GM21619 (cell line): ENCODE results near the gene TFAP2E.

Experiments used
- ATAC-seq: cut with Tn5 transposase; IDR thresholded peaks from one replicate; pipeline ENCODE4 v1.9.1; 2021; ENCODE audit not compliant: unreplicated experiment

TFAP2E gene

DNA sequence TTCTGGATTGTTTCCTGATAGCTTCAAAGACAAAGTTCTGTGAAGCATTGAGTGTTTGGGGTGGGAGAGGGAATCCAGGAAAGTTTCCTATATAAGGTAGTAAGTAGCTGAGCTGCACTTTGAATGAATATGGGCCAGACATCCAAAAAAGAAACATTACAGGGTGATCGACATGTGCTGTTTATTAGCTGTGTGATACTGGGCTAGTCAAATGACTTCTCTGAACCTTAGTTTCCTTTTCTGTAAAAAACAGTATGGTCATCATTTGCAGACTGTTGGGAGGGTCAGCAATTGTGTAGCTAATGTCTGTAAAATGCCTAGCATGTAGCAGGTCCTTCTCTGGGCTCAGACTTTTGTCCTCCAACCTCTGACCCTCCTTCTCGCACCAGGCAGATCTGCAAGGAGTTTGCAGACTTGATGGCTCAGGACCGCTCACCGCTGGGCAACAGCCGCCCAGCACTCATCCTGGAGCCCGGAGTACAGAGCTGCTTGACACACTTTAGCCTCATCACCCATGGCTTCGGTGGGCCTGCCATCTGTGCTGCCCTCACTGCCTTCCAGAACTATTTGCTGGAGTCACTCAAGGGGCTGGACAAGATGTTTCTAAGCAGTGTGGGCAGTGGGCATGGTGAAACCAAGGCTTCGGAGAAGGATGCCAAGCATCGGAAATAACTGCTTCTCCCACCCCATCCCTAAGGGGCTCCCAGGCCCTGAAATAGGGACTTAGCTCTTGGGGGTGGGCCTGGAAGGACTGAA, 21.1 kb downstream of the TFAP2E start:
- ATAC-seq, result no peak

DNA sequence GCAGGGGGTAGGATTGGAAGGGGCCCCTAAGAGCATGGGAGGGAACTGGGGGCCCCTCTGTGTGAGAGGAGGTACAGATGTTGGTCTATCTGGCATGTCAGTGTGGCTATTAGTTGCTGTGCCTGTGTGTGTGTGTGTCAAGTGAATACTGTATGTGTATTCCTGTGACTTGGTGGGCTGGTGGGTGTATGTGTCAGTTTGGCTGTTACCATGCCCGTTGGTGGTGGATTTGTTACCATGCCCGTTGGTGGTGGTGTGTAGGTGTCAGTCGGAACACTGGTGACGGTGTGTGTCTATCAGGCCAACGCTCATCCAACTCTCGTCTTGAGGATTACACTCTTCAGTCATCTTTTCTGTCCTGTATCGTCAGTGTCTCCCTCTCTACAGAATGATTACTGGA, 22.6 kb downstream of the TFAP2E start:
- no peak for ATAC-seq

DNA sequence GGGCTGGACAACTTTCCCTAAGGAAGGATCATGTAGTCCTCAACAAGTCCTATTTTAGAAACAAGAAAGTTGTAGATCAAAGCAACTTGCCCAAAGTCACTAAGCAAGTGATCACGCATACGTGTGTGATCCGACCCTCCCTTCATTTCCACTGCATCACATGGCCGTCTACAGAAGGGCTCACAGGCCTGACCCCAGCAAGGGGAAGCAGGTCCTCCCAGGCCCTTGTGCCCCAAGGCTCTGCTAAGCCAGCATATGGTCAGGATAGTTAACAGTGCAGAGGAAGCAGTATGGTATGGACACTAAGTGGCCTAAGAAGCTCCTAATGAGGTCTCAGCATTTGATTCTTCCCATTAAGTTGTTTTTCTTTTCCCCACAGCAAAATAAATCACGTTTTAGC, 24.8 kb downstream of the TFAP2E start:
- no peak for ATAC-seq

DNA sequence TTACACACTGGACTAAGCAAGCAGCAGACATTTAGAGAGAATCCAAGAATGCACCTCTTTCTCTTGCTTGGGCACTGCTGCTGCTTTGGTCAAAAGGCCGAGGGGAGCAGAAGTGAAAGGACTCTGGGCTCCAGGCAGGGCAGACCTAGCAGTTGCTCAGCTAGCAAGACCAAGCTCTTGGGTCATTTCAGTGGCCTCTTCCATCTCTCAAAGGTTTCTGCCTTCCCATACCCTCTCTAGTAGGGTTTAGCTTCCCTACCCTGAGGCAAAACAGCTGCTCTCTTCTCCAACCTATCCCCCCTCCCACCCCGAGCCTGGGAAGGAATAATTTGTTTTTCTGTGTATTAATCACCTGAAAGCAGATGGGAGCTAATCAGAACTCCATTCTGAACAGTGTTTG, 25.8 kb downstream of the TFAP2E start:
- no peak for ATAC-seq

DNA sequence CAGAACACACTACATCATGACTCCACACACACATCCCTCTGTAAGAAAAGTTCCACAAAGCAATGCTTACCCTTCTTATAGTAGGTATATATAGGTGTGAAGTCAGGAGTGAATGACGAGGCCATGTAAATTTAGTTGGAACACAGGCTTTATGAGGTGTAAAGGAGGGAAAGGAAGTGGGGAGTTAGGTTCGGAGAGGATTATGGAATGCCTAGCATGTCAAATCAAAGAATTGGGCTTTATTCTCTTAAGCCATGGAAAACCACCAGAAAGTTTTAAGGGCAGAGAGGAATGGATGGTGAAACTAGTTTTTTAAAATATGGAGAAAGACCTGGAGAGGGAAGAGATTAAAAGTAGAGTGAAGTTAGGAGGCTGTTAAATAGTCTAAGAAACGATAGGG, 26.3 kb downstream of the TFAP2E start:
- no peak for ATAC-seq

DNA sequence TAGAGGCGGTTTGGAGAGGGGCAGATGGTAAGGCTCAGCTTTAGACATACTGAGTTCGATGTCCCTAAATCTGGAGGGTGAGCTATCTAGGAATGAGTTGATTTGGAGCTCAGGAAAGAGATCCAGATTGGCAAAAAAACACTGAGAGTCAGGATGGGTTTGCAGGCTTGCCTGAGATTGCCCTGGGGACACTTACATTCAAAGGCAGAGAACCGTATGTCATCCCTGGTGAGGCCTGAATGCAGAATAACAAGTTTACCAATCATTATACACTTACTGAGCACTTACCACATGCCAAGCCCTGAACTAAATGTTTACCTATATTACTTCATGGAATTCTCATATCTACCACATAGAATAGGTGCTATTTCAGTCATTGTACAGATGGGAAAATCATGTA, 27.5 kb downstream of the TFAP2E start:
- no peak for ATAC-seq

DNA sequence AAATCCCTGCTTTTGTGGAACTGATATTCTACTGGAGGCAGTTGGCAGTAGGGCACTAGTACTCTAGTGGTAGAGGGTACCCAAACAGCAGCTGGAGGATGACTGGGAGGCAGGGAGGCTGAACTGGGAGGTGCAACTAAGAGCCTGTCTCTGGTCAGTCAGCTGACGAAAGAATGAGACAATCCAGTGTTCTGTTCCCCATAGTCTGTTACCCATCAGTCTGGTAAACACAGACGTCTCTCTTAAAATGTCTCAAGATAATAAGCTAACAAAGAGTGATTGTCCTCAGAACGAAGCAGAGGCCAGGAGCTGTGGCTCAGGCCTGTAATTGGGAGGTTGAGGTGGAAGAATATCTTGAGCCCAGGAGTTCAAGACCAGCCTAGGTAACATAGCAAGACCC, 30.4 kb downstream of the TFAP2E start:
- no peak for ATAC-seq

DNA sequence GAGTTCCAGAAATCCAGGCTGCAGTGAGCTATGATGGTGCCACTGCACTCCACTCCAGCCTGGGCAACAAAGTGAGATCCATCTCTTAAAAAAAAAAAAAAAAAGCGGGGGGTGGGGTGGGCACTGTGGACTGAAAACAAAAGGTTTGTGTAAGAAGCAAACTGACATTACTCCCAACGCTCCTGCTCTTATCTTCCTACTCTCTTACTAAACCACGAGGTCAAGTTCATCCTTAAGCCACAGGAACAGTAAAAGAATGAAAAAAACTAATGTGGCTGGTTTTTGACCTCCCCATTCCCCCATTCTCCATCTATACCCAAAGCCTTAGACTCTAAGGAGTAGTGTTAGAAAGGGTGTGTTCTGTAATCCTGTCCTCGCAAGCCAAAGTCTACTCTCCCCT, 30.8 kb downstream of the TFAP2E start:
- no peak for ATAC-seq

DNA sequence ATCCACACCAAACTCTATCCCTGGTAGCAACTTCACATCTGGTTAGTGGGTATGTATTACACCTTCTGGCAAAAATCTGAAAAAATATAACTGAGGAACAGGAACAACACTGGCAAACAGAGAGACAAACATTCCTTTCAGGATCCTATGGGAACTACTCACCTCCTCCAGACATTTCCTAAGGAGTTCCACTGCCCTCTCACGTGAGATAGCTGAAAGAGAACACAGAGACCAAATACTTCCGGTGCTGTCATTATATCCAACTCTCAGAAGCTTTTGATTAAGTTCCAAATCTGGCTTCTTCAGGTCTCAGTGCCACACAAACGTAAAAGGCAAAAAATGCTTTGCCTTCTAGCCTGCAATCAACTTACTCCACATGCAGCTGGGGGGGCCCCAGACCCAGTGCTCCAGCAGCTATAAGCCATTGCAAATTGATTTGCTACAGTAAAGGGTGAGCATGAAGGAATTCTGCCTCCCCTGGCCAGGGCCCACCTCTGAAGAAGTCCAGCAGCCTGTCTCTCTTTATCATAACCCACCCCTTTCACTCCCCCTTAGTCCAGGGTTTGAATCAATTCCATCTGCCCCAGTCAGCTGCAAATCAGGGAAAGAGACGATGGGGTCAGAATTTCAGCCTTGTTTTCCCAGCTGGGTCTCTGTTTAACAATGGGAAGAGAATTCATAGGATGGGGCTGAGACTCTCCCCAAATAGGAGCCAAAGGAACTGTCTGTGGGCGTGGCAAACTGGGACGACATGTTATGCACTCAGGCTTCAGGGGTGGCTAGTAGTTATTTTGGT, 32.2 kb downstream of the TFAP2E start:
- ATAC-seq, result no peak

DNA sequence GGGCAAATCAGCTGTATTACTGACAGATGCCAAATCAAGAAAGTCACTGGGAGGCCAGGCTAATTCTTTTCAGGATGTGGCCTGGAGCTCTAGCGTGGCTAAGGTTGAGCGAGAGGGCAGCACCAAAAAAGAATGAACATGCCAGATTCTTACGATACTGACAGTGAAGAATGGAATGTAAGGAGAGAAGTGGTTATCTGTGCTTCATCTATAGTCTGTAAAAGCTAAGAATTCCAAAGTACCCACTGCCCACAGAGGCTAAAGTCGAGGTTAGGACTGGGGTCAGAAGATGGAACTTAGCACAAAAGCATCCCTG, 32.7 kb downstream of the TFAP2E start:
- no peak for ATAC-seq

DNA sequence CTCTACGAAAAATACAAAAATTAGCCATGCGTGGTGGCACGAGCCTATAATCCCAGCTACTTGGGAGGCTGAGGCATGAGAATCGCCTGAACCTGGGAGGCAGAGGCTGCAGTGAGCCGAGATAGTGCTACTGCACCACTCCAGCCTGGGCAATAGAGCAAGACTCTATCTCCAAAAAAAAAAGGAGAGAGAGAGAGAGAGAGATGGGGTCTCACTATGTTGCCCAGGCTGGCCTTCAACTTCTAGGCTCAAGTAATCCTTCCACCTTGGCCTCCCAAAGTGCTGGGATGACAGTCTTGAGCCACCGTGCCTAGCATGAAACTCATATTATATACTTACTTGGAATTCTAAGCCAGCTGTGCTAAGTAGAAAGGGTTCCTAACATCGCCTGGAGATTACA, 38.5 kb downstream of the TFAP2E start:
- no peak for ATAC-seq

DNA sequence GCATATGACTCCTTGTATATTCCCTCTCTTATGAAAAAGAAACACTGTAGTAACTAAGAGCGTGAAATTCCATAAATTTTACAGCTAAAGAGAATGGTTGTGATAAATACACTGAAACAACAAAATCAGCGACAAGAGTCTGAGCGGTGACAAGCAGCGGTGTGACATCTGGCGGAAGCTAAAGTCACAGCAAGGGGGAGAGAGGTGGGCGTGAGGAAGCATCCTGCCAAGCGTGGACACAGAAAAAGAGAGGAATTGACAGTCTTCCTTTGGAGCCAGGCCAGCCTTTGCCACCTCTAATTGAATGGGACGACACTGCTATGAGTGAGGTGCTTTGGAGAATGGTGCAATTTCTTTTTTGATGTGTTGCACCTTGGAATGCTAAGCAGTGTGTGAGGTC, 42.3 kb downstream of the TFAP2E start:
- no peak for ATAC-seq

DNA sequence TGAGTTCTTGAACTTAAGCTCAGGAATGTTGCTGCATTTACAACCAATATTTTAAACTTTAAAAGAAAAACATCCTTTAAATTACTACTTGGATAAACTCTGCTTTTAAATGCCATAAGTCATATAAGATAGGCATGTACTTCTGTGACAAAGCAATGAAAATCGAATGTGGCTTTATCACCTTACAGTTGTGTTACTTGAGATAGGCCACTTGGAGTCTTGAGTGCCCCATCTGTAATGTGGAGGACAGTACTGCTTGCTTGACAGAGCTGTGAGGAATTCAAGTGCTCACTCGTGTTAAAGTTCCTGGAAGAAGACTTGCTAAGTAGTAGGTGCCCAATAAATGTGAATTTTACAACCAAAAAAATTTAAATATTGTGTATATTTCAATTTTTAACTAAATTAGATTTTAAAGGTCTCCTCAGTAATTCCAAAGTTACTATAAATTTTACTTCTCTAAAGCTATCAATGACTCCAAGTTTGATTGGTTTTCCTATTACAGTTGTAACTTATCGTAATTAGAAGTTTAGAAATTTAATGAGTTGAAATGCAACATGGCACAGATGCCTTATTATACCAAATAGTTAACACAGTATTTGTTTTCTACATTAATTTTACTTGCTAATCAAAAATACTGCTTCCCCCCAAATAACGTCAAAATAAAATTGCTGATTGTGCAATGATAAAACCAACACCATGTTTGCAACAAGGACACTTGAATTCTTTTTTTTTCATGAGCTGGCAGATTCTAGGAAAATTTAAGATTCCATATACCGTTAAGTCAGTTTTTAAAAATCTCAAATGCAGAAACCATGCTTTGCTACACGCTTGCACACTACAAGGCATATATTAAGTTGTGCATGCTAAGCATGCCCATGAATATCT, 46.4 kb downstream of the TFAP2E start:
- no peak for ATAC-seq

DNA sequence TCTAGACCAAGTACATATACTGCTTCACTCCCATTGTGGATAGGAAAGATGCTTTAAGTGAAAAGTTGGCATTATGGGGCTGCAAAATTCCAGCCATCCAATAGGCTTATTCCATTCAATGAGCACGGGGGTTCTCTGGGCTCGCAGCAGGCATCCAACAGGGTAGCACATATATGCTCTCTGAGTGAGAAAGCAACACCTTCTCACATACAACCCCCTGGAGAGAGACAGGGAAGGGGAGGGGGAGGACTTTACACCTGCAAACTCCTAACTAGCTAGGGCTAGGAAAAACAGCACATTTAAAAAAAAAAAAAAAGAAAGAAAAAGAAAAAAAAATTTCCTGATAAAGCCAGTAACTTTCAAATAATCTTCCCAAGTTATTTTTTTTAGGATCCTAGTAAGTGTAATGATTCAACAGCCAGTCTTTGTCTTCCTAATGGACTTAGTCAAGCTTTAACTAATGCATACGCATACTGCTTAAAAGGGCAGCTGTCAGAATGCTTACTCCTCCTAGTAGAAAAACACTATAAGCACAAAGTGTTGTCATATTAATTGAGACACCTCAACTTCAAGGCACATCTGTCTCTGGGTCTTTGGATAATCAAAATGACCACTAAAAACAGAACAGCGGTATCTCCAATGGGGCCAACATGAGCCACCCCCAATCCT, 49.5 kb downstream of the TFAP2E start:
- no peak for ATAC-seq

DNA sequence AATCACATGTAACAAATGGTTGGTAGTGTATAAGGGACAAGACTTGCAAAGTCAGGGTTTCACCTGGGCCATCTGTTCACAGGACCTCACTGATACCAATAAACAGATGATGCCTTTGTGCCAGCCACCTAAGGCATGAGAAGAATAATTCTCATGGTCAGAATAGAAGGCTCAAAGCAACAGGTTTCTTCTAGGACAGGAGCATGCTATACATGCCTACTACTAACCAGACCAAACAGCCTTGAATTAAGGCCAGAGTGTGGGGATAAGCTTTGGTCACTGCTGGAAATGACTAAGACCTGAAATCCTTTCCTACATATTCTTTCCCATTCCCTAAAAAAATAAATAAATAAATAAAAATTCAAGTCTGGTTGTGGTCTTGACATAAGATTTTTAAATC, 50.7 kb downstream of the TFAP2E start:
- no peak for ATAC-seq

DNA sequence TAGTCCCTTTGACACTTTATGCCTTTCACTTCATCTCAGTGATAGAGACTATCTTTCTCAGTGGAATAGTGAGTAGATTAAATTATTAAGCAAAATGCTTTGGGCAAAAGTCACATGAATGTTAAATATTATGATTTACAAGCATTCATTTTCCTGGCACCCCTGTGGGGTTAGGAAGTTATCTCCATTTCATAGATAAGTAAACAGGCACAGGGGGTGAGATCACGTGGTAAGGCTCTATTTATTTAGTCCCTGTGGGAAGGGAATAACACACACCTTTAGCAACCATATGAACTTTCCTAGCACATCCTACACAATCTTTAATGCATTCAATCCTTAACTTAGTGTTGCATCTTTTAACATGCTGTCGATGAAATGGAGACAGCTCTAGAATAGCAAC, 55.9 kb downstream of the TFAP2E start:
- ATAC-seq, result no peak

DNA sequence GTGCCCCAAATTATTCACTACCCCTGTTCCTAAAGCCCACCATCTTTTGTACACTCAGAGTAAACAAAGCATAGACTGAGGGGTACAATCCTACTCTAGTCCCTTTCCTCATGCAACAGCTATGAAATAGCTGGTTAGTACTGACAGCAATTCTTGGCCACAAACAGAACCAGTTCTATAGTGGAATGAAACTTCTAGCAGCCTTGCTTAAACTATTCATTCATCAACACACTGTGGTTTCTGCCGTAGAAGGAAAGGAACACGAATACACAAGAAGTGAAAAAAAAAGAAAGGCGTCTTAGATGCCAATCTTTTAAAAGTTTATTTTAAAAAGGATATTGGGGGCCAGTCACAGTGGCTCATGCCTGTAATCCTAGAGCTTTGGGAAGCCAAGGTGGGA, 58.3 kb downstream of the TFAP2E start:
- no peak for ATAC-seq

DNA sequence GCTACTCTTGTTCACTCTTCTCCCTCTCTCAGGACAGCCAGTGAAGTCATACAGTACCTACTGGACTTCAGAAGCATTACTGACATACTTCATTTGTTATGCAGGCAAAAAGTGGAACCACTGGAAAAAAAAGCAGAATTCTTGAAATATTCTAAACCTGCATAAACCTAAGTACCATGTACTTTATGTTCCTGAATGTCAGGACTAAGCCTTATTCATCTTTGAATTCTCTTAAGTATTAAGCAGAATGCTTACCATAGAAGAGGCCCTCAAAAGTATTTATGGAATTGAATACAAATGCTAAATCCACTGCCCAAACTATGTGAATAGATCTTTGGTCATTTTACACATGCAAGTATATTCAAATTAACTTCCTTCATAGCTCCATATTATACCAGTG, 60.4 kb downstream of the TFAP2E start:
- no peak for ATAC-seq

DNA sequence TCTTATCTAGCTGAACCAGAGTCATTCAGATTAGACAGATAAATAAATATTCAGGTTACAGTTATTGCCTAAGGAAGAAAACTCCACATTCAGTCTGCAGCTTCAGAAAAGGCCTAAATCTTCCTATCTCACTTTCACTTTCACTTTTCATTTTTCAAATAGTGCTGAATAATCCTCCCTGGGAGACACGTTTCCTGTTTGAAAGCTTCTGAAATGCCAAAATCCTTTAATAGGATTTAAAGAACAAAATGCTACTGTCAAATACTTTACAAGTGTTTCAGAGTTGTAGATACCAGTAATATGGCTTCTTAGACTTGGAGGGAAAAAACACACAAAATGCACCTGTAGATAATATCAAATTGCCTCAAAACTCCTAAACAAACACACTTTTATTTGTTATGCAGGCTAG, 64.3 kb downstream of the TFAP2E start:
- ATAC-seq, result no peak

DNA sequence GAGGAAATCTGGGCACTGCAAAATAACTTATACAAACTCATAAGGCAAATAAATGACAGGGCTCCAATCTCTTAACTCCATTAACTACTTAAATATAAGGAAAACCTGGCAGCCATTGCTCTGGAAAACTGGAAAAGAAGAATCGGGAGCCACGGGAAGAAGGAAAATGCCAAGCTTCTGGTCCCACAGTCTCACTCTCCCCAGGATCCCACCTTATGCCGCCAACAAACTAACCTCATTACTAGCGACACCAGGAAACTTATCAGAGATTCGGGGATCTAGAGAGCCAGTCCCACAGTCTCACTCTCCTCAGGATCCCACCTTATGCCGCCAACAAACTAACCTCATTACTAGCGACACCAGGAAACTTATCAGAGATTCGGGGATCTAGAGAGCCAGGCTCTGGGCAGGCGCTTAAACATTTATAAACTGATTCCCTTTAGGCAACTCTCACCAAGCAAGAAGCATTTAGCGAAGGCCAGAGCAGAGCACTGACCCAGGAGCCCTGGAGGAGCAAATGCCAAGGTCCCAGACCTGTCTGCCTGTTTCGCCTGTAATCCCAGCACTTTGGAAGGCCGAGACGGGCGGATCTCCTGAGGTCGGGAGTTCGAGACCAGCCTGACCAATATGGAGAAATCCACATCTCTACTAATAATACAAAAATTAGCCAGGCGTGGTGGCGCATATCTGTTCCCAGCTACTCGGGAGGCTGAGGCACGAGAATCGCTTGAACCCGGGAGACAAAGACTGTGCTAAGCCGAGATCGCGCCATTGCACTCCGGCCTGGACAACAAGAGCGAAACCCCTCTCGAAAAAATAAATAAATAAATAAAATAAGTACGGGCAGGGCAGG, 67.5 kb downstream of the TFAP2E start:
- ATAC-seq, result no peak
